Measurements from ENCODE around the gene MOB3B. TPM values are rescaled to one million over a fixed set of nuclear protein-coding genes. Genes with fewer than 3 reads are reported as not detected.

MOB3B gene
- total RNA-seq, 1 experiment from 2014 or later, result 0.19 TPM

DNA sequence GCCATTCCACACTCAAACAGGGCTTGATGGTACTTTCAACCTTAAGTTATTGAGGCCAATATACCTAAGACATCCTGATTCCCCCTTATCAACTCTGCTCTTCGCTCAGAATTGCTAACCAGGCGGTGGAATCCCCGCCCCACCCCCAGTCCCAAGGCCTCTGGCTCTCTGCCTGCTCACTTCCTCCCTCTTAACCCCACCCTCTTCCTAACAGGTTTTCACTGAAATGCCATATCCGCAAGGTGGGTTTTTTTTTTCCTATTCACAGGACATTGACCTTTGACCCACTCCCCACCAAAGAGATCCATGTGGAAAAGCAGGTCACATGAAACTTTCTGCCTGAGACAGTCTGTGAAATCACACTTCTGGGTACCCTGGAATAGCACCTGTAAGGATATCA is 72.2 kb downstream of the MOB3B start:
- no peak overlapping the region for H3K27ac ChIP-seq (ENCODE audit: low read depth, low read length, poor library complexity, severe bottlenecking)
- no peaks in the 10 kb centered on the region for H3K4me1 ChIP-seq (ENCODE audit: insufficient read depth, low read length, poor library complexity, severe bottlenecking)
- H3K27me3 ChIP-seq (replicated peaks; ENCODE audit: insufficient read depth, low read depth, low read length, poor library complexity), result no peaks in the 10 kb centered on the region
- H3K36me3 ChIP-seq (ENCODE audit: insufficient read depth, low read length, poor library complexity, severe bottlenecking), result no peaks in the 10 kb centered on the region
- no peaks in the 10 kb centered on the region for H3K9me3 ChIP-seq (ENCODE audit: low read depth, low read length, poor library complexity, severe bottlenecking)
- POLR2A ChIA-PET (ENCODE audit: low non-redundant PET), result no interaction called here
- no peak overlapping the region for H3K4me3 ChIP-seq (ENCODE audit: low read depth, low read length, poor library complexity, severe bottlenecking)
- no peak for DNase-seq (ENCODE audit: low spot score)
- intact Hi-C loops (cut with micrococcal nuclease; ENCODE audit: unreplicated experiment), result no loop called here
- no TSS peak for BruUV-seq (replicated peaks)
- no peak for TF ChIP-seq EZH2 (IDR thresholded peaks at IDR 0.05; ENCODE audit: borderline replicate concordance, low read depth, low read length, poor library complexity, severe bottlenecking)
- TF ChIP-seq, protein P1, sequence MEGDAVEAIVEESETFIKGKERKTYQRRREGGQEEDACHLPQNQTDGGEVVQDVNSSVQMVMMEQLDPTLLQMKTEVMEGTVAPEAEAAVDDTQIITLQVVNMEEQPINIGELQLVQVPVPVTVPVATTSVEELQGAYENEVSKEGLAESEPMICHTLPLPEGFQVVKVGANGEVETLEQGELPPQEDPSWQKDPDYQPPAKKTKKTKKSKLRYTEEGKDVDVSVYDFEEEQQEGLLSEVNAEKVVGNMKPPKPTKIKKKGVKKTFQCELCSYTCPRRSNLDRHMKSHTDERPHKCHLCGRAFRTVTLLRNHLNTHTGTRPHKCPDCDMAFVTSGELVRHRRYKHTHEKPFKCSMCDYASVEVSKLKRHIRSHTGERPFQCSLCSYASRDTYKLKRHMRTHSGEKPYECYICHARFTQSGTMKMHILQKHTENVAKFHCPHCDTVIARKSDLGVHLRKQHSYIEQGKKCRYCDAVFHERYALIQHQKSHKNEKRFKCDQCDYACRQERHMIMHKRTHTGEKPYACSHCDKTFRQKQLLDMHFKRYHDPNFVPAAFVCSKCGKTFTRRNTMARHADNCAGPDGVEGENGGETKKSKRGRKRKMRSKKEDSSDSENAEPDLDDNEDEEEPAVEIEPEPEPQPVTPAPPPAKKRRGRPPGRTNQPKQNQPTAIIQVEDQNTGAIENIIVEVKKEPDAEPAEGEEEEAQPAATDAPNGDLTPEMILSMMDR (conservative IDR thresholded peaks at IDR 0.05; ENCODE audit: low read depth, low read length), result no peak
- CTCF ChIA-PET, result no interaction called here

GRCh38 chr9:27453860-27454553 is 75.6 kb downstream of the MOB3B start:
- ChIA-PET POLR2A (ENCODE audit: low non-redundant PET) (no interaction called here), CTCF (no interaction called here)
- BruUV-seq (replicated peaks), result no TSS peak
- no peaks in the 10 kb centered on the region for H3K9me3 ChIP-seq (ENCODE audit: low read depth, low read length, poor library complexity, severe bottlenecking)
- no peak overlapping the region for H3K27ac ChIP-seq (ENCODE audit: low read depth, low read length, poor library complexity, severe bottlenecking)
- H3K4me3 ChIP-seq (ENCODE audit: low read depth, low read length, poor library complexity, severe bottlenecking), result no peak overlapping the region
- intact Hi-C loops (cut with micrococcal nuclease; ENCODE audit: unreplicated experiment), result no loop called here
- no peaks in the 10 kb centered on the region for H3K27me3 ChIP-seq (replicated peaks; ENCODE audit: insufficient read depth, low read depth, low read length, poor library complexity)
- TF ChIP-seq, protein P1 (conservative IDR thresholded peaks at IDR 0.05; ENCODE audit: low read depth, low read length), result no peak
- TF ChIP-seq EZH2 (IDR thresholded peaks at IDR 0.05; ENCODE audit: borderline replicate concordance, low read depth, low read length, poor library complexity, severe bottlenecking), result no peak
- no peaks in the 10 kb centered on the region for H3K4me1 ChIP-seq (ENCODE audit: insufficient read depth, low read length, poor library complexity, severe bottlenecking)
- no peaks in the 10 kb centered on the region for H3K36me3 ChIP-seq (ENCODE audit: insufficient read depth, low read length, poor library complexity, severe bottlenecking)
- no peak for DNase-seq (ENCODE audit: low spot score)

- H3K36me3 ChIP-seq (ENCODE audit: insufficient read depth, low read length, poor library complexity, severe bottlenecking), result no peaks in the 10 kb centered on the region
- H3K4me1 ChIP-seq (ENCODE audit: insufficient read depth, low read length, poor library complexity, severe bottlenecking), result no peaks in the 10 kb centered on the region
- TF ChIP-seq, protein P1 (conservative IDR thresholded peaks at IDR 0.05; ENCODE audit: low read depth, low read length), result no peak
- TF ChIP-seq EZH2 (IDR thresholded peaks at IDR 0.05; ENCODE audit: borderline replicate concordance, low read depth, low read length, poor library complexity, severe bottlenecking), result no peak
- no peak overlapping the region for H3K4me3 ChIP-seq (ENCODE audit: low read depth, low read length, poor library complexity, severe bottlenecking)
- peak; percentile 2 for DNase-seq (ENCODE audit: low spot score)
- H3K27ac ChIP-seq (ENCODE audit: low read depth, low read length, poor library complexity, severe bottlenecking), result no peak overlapping the region
- H3K27me3 ChIP-seq (replicated peaks; ENCODE audit: insufficient read depth, low read depth, low read length, poor library complexity), result no peaks in the 10 kb centered on the region
- POLR2A ChIA-PET (ENCODE audit: low non-redundant PET), result no interaction called here
- intact Hi-C loops (cut with micrococcal nuclease; ENCODE audit: unreplicated experiment), result no loop called here
- H3K9me3 ChIP-seq (ENCODE audit: low read depth, low read length, poor library complexity, severe bottlenecking), result no peaks in the 10 kb centered on the region
- BruUV-seq (replicated peaks), result no TSS peak
- CTCF ChIA-PET, result no interaction called here
These were observed 78.3 kb downstream of the MOB3B start for GRCh38 chr9:27451207-27451797.
